Measurements from ENCODE around the gene AXIN1. TPM values are rescaled to one million over a fixed set of nuclear protein-coding genes. Genes with fewer than 3 reads are reported as not detected.
A peak's percentile ranks its signal among the peaks of the same experiment; 100 is the strongest.

Gene AXIN1
- total and polyA plus RNA-seq, 9 of the 15 experiments (the other 6 are each of a cell fraction or from before 2014, with no cell fraction given), result 0.42 to 58.0 (median 25.9) TPM

DNA sequence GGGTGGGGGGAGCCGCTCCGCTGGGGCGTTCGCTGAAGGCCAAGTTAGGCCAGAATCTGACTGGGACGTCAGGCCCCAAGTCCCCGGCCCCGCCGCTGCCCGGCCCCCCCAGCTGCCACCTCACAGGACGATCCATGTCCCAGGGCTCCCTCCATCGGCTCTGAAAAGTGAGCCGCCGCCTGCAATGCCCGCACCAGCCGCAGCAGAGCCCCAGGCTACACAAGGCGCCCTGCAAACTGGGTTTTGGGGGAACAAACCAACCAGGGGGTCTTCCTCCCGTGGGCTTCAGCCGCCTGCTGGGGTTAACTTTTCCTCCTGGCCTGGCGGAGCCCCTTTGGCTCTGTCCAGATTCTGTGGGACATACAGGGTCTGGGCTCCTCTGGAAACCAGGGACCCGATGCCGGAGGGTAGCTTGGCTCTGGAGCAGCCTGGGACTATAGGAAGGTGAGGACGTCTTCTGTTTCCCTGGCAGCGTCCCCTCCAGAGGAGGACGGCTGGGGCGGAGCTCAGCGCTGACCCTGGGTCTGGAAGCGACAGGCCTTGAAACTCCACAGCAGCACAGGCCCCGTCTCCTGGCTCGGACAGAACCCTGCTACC is 45.3 kb upstream of the AXIN1 start (continued):
- TF ChIP-seq, protein P1, sequence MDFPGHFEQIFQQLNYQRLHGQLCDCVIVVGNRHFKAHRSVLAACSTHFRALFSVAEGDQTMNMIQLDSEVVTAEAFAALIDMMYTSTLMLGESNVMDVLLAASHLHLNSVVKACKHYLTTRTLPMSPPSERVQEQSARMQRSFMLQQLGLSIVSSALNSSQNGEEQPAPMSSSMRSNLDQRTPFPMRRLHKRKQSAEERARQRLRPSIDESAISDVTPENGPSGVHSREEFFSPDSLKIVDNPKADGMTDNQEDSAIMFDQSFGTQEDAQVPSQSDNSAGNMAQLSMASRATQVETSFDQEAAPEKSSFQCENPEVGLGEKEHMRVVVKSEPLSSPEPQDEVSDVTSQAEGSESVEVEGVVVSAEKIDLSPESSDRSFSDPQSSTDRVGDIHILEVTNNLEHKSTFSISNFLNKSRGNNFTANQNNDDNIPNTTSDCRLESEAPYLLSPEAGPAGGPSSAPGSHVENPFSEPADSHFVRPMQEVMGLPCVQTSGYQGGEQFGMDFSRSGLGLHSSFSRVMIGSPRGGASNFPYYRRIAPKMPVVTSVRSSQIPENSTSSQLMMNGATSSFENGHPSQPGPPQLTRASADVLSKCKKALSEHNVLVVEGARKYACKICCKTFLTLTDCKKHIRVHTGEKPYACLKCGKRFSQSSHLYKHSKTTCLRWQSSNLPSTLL (IDR thresholded peaks at IDR 0.05), result no peak
- TF ChIP-seq HSF4 (CRISPR knock-in tag; IDR thresholded peaks at IDR 0.05; ENCODE audit: borderline replicate concordance), result no peak
- no peak for TF ChIP-seq TAF1 (IDR thresholded peaks at IDR 0.05; ENCODE audit: control insufficient read depth, extremely low read depth, insufficient read depth, low read length, severe bottlenecking)
- no peak for TF ChIP-seq CHCHD3 (CRISPR knock-in tag; IDR thresholded peaks at IDR 0.05)
- TF ChIP-seq, protein P2, sequence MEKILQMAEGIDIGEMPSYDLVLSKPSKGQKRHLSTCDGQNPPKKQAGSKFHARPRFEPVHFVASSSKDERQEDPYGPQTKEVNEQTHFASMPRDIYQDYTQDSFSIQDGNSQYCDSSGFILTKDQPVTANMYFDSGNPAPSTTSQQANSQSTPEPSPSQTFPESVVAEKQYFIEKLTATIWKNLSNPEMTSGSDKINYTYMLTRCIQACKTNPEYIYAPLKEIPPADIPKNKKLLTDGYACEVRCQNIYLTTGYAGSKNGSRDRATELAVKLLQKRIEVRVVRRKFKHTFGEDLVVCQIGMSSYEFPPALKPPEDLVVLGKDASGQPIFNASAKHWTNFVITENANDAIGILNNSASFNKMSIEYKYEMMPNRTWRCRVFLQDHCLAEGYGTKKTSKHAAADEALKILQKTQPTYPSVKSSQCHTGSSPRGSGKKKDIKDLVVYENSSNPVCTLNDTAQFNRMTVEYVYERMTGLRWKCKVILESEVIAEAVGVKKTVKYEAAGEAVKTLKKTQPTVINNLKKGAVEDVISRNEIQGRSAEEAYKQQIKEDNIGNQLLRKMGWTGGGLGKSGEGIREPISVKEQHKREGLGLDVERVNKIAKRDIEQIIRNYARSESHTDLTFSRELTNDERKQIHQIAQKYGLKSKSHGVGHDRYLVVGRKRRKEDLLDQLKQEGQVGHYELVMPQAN (IDR thresholded peaks at IDR 0.05; ENCODE audit: borderline replicate concordance), result no peak
- TF ChIP-seq ZSCAN32 (CRISPR knock-in tag; IDR thresholded peaks at IDR 0.05), result no peak
- 0 out of 2 replicates have a peak, but pooled peaks have one; percentile 8 for TF ChIP-seq TCF3 (CRISPR knock-in tag; IDR thresholded peaks at IDR 0.05)
- TF ChIP-seq, protein P3, sequence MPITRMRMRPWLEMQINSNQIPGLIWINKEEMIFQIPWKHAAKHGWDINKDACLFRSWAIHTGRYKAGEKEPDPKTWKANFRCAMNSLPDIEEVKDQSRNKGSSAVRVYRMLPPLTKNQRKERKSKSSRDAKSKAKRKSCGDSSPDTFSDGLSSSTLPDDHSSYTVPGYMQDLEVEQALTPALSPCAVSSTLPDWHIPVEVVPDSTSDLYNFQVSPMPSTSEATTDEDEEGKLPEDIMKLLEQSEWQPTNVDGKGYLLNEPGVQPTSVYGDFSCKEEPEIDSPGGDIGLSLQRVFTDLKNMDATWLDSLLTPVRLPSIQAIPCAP (CRISPR knock-in tag; IDR thresholded peaks at IDR 0.05; ENCODE audit: borderline replicate concordance), result no peak
- no peak for TF ChIP-seq MED1 (CRISPR knock-in tag; IDR thresholded peaks at IDR 0.05; ENCODE audit: borderline replicate concordance)
- TF ChIP-seq FOSL1 (tag; conservative IDR thresholded peaks at IDR 0.05), result no peak
- TF ChIP-seq, protein P4, sequence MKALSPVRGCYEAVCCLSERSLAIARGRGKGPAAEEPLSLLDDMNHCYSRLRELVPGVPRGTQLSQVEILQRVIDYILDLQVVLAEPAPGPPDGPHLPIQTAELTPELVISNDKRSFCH (CRISPR knock-in tag; IDR thresholded peaks at IDR 0.05), result no peak
- TF ChIP-seq, protein P4 (tag; IDR thresholded peaks at IDR 0.05), result no peak
- TF ChIP-seq JUN (IDR thresholded peaks at IDR 0.05; ENCODE audit: borderline replicate concordance, low read depth, low read length), result no peak
- TF ChIP-seq JUN (CRISPR knock-in tag; IDR thresholded peaks at IDR 0.05; ENCODE audit: borderline replicate concordance), result no peak
- no peak for TF ChIP-seq IFI16 (CRISPR knock-in tag; IDR thresholded peaks at IDR 0.05)
- TF ChIP-seq ZBTB1 (CRISPR knock-in tag; IDR thresholded peaks at IDR 0.05; ENCODE audit: borderline replicate concordance, low read depth), result no peak
- no peak for TF ChIP-seq ZNF830 (CRISPR knock-in tag; IDR thresholded peaks at IDR 0.05)
- TF ChIP-seq, protein P5, sequence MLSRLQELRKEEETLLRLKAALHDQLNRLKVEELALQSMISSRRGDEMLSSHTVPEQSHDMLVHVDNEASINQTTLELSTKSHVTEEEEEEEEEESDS (CRISPR knock-in tag; IDR thresholded peaks at IDR 0.05), result no peak
- TF ChIP-seq, protein P6, sequence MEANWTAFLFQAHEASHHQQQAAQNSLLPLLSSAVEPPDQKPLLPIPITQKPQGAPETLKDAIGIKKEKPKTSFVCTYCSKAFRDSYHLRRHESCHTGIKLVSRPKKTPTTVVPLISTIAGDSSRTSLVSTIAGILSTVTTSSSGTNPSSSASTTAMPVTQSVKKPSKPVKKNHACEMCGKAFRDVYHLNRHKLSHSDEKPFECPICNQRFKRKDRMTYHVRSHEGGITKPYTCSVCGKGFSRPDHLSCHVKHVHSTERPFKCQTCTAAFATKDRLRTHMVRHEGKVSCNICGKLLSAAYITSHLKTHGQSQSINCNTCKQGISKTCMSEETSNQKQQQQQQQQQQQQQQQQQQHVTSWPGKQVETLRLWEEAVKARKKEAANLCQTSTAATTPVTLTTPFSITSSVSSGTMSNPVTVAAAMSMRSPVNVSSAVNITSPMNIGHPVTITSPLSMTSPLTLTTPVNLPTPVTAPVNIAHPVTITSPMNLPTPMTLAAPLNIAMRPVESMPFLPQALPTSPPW (CRISPR knock-in tag; IDR thresholded peaks at IDR 0.05), result peak; percentile 94
- TF ChIP-seq FOS (IDR thresholded peaks at IDR 0.05; ENCODE audit: extremely low read depth, insufficient read length), result no peak
- no peak for TF ChIP-seq HDAC6 (IDR thresholded peaks at IDR 0.05; ENCODE audit: low read depth, low read length)

Data from K562 (cell line).